ENCODE results near the gene PTPRJ.

Gene PTPRJ

GRCh38 chr11:48043111-48043990 lies 63.0 kb downstream of the PTPRJ start:
- peak; percentile 34 for DNase-seq

GRCh38 chr11:48043991-48044512 lies 63.7 kb downstream of the PTPRJ start:
- no peak for DNase-seq

DNA sequence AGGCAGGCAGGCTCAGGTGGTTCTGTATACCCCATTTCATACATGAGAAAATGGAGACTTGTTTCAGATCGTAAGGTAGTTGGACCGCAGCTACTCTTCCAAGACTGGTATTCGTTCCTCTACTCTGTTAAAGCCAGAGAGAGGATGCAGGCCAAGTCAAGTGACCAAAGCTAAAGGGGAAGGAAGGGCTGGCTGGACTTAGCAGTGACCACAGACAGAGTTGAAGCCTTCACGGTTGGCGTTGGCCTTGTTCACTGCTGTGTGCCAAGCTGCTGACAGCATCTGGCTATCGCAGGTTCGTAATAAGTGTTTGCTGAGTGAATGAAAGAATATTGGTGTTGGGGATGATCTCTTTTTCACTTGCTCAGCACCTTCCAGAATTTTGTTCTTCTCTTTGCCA lies 64.2 kb downstream of the PTPRJ start:
- no peak for DNase-seq

- DNase-seq, result no peak
These were observed 65.2 kb downstream of the PTPRJ start for GRCh38 chr11:48045536-48045935.

GRCh38 chr11:48047616-48048015 lies 67.3 kb downstream of the PTPRJ start:
- DNase-seq, result no peak

- DNase-seq, result peak; percentile 16
These were observed 68.7 kb downstream of the PTPRJ start for GRCh38 chr11:48049036-48049435.

GRCh38 chr11:48050304-48050703 lies 69.9 kb downstream of the PTPRJ start:
- DNase-seq, result no peak

DNA sequence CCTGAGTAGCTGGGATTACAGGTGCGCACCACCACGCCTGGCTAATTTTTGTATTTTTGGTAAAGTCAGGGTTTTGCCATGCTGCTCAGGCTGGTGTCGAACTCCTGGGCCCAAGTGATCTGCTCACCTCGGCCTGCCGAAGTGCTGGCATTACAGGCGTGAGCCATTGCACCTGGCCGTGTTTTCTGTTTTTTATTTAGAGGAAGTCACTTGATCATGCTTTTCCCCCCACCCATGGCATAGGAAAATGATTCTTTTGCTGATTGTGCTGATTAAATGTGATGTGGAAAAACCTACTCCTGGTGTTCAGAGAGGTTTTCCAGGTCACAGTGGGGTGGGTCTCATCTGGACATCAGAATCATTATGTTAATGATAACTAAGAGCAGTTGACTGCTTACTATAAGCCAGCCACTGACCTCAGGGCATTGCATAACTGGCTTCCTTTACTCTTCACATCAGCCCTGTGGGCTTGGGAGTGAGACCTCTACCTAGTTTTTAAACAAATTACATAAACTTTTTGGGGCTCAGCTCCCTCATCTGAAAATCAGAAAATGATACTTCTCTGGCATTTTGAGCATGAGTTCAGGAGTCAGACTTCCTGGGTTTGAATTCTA lies 71.0 kb downstream of the PTPRJ start:
- no peak for DNase-seq

- peak; percentile 13 for DNase-seq
These were observed 72.1 kb downstream of the PTPRJ start for GRCh38 chr11:48052183-48053044.

GRCh38 chr11:48054994-48055291 lies 74.6 kb downstream of the PTPRJ start:
- DNase-seq, result no peak

- DNase-seq, result peak; percentile 88
These were observed 75.2 kb downstream of the PTPRJ start for GRCh38 chr11:48055292-48056132.

DNA sequence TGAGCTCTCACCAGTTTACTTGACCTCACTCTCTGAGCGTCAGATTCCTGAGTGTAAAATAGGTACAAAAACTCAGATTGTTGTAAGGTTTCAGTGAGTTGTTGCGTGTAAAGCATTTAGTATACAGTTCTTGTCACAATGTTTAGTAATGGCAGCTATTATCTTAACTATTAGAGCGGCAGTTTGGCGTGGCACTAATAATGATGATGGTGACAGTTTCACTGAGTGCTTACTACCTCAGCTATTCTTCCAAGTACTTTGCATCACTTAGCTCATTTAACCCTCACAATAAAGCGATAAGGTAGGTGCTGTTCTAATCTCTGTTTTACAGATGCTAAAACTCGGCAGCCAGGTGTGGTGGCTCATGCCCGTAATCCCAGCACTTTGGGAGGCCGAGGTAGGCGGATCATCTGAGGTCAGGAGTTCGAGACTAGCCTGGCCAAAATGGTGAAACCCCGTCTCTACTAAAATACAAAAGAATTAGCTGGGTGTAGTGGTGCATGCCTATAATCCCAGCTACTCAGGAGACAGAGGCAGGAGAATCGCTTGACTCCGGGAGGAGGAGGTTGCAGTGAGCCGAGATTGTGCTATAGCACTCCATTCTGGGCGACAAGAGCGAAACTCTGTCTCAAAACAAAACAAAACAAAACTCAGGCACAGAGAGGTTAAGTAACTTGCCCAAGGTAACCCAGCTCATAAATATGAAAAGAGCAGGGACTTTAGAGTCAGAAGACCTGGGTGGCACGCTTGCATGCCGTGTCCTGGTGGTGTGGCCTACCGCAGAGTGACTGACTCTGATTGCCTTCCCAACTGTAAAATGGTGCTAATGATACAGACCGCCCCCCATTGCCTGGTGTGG lies 76.2 kb downstream of the PTPRJ start:
- no peak for DNase-seq

DNA sequence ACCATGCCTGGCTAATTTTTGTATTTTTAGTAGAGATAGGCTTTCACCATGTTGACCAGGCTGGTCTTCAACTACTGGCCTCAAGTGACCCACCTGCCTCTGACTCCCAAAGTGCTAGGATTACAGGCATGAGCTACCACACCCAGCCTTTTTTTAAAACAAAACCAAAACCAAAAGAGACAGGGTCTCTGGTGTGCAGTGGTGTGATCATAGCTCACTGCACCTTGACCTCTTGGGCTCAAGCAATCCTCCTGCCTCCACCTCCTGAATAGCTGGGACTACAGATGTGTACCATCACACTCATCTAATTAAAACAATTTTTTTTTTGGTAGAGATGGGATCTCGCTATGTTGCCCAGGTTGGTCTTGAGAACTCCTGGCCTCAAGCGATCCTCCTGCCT lies 77.7 kb downstream of the PTPRJ start:
- no peak for DNase-seq

- DNase-seq, result no peak
These were observed 78.4 kb downstream of the PTPRJ start for GRCh38 chr11:48058788-48059187.

DNA sequence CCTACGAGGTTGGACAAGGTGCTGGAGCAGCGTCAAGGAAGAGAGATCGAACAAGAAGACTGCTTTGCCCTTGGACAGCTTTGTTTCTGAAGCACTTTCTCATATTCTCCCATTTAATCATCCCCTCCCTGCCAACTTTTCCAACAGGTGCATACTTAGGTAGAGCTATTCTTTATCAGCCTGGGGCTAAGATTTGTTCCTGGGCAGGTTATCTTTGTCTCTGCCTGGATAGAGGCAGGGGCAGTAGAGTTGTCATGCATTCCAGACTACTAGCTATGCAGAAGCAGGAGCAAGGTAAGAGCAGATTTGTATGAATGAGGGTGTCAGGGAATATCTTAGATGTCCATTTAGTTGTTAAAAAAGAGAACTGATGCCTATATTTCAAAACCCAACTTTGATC lies 82.3 kb downstream of the PTPRJ start:
- DNase-seq, result peak; percentile 40

GRCh38 chr11:48063424-48063978 lies 83.1 kb downstream of the PTPRJ start:
- DNase-seq, result no peak

DNA sequence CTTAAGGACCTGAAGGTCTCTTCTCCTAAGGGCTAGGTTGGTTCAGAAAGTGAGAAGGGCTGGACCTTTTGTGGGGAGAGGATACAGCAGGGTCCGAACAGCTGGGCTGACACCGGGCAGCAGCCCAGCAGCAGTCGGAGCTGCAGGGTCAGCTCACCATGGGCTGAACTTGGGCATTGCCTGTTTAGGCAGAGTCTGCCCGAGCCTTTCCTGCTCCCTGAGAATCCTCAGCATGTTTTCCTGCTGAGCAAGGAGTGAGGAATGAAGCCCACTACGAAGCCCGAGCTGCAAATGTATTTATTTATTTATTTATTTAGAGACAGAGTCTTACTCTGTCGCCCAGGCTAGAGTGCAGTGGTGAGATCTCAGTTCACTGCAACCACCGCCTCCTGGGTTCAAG lies 83.9 kb downstream of the PTPRJ start:
- DNase-seq, result no peak

DNA sequence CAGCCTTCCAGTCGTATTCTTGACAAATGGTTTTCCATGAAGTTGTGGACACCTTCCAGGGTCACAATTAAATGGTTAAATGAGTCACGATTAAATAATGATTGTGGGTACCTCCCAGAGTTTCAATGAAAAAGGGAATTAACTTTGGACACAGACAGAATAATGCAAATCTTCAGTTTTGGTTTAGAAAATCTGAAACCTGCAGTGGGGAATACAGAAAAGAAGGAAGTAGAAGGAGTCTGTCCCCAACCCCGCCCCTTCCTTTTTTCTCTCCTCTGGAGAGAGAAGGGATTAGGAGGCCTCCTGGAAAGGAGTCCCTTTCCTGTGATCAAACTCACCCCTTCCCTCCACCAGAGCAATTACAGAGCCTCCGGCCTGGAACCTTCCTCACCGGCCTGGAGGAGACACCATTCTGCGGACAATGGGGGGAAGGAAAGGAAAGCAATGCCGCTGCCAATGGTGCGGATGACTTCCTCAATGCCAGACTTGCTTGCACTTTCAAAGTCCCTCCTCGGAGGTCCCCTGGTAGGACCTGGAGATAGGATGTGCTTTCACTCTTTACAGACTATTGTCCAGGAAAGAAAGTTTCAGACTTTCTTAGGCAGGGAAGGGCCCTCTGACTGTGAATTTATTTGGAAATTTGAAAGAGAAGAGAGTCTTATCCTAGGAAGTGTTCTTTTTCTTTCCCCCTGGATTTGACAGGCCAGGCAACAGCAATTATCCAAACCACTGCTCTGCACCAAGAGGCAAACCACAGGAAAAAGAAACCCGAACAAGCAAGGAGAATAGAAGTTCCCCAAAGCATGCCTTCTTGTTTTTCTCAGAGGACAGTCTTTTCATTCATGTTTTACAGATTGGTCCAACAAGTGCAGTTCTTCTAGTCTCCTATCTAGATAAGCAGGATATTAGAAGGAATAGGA lies 86.8 kb downstream of the PTPRJ start:
- DNase-seq, result no peak

- no peak for DNase-seq
These were observed 92.9 kb downstream of the PTPRJ start for GRCh38 chr11:48073031-48073861.

All from DMS79 treated with DMSO at 0.1 percent for 48 hours (cell line).